ENCODE results near the gene ABCB11. TPM values are rescaled to one million over a fixed set of nuclear protein-coding genes. Genes with fewer than 3 reads are reported as not detected.

ABCB11 gene
- under 1 TPM in 4 of 7 donors, not detected in 3; 0.10 to 0.32 (median 0.24) TPM for total RNA-seq
- under 1 TPM; 0.03 to 0.12 (median 0.07) TPM for polyA plus RNA-seq
- long read RNA-seq, donor 1 = 0 reads
- long read RNA-seq, donor 2 = 0 reads

DNA sequence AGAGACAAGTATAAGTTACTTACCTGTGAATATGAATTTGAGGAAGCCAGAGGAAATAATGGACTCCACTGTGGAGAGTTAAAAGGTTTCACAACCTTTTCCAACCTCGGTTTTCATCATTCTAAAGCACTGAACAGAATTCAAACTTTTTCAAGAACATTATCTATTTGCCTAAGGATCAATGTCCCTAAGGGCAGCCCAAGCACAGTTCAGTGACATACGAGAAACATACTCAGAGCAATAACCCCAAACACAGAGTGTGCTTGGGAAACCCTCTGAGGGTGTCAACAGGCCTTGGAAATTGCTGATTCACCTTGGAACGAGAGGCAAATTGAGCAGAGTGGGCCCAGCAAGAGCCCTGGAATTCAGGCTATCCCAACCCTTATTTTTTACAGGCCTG lies at the start of gene ABCB11:
Gene ABCB11, minus strand, starts transcription at position 123 of the 400 bp plus-strand sequence. CDS start 13,199 bp downstream, outside the sequence.
- no peak for DNase-seq
- no peaks in the 10 kb centered on the region for H3K36me3 ChIP-seq
- TF ChIP-seq POLR2AphosphoS5 (IDR thresholded peaks at IDR 0.05) (no peak), CTCF (IDR thresholded peaks at IDR 0.05 in 8 of 11, conservative IDR thresholded peaks at IDR 0.05 in 3 of 11) (no peak), POLR2A (IDR thresholded peaks at IDR 0.05) (no peak)
- H3K27me3 ChIP-seq (replicated peaks in 1 of 7) = no peaks in the 10 kb centered on the region
- H3K4me3 ChIP-seq = no peak within 1 kb of the TSS
- H3K27ac ChIP-seq = no peak within 1 kb of the TSS
- 68 to 78% (median 74%) methylated on average over 3 of the region's 3 CpGs for WGBS, 5 donors
- H3K4me1 ChIP-seq = no peaks in the 10 kb centered on the region
- intact Hi-C loops (cut with DNase I; ENCODE audit: low total_unique reads) = no loop called here
- H3K9me3 ChIP-seq = peaks cover 0 to 16% (median 9%) of the 10 kb centered on the region in 8 donors

DNA sequence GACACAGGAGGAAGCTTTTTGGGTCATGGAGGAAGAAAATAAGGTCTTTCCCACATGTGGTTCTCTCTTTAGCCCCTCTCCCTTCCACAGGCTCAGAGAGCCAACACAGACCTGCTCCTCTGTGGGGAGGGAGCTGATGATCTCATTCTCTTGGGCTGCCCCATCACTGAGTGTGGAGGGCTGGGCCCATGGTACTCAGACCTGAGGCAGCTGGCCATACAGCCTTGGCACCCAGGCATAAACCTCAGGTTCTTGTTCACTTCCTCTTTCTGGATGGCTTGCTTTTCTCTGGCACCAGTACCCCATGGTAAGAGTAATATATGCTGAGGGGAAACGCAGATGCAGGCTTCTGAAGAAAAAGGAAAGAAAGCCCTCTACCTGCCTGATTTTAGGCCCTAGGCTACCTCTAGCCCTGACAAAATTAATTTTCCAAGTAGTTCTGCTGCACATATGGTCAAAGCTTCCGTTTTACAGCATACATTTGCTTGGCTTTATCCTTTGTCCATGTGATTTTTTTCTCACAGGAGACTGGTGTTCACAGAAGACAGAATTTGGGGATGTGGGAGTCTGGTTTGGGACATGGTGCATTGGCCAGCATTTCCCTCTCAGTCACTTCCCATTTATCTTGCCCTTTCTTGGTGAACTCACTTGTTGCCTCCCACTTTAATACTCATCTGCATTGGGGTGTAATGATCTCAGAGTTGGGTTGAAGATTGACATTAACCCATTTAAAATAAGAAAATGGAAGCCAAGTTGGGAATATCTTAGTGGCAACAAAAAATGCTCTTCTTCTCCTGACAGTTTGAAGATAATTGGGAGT lies 49.3 kb upstream of the ABCB11 start:
- Histone ChIP-seq H3K27me3 (replicated peaks in 1 of 7) (no peaks in the 10 kb centered on the region), H3K36me3 (no peaks in the 10 kb centered on the region), H3K27ac (peak overlapping the region in 6 of 8 donors; percentile 17 to 70 (median 36)), H3K4me1 (peaks cover 0 to 34% (median 16%) of the 10 kb centered on the region in 6 donors), H3K4me3 (no peak overlapping the region), H3K9me3 (peaks cover 0 to 6% (median 0%) of the 10 kb centered on the region in 8 donors)
- intact Hi-C loops (cut with DNase I; ENCODE audit: low total_unique reads) = no loop called here
- DNase-seq = peak; percentile 72
- 53 to 79% (median 67%) methylated on average over 2 of the region's 2 CpGs for whole genome bisulfite sequencing, 5 donors
- TF ChIP-seq POLR2A (IDR thresholded peaks at IDR 0.05) (no peak), CTCF (IDR thresholded peaks at IDR 0.05 in 8 of 11, conservative IDR thresholded peaks at IDR 0.05 in 3 of 11) (no peak), POLR2AphosphoS5 (IDR thresholded peaks at IDR 0.05) (no peak)

GRCh38 chr2:169077674-169078240 lies 46.6 kb upstream of the ABCB11 start:
- H3K4me3 ChIP-seq = no peak overlapping the region

DNA sequence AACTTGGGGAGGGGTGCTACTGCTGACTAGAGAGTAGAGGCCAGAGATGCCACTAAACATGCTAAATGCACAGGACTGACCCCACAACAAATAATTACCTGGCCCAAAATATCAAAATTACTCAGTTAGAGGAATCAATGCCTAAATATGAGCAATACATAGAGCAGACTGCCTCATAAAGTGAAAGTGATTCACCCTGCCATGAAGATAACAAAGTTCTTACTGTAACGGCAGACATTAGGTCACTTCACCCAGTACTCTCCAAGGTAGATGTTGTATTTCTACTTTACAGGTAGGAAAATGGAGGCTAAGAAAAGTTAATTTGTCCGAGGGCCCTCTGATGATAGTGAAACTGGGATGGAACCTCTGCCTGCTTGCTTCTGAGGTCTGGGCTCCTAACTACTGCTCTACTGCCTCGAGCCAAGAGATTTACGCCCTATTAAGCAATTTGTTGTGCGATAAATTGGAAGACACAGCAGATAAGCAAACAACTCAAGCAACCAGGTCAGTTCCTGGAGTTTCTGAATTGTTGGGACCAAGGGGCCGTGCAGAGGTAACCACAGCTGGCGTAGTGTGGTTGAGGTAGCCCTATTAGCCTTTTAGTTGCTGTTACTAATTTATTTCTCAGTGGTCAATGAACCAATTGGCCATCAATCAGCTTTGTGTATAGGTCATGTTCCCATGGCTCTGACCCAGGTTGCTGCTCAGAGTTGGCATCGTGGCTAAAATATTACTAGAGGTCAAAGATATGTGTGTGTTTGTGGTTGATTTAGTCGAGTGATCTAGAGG lies 43.0 kb upstream of the ABCB11 start:
- TF ChIP-seq CTCF (IDR thresholded peaks at IDR 0.05 in 8 of 11, conservative IDR thresholded peaks at IDR 0.05 in 3 of 11) (no peak), POLR2A (IDR thresholded peaks at IDR 0.05) (no peak), POLR2AphosphoS5 (IDR thresholded peaks at IDR 0.05) (no peak)
- 81 to 87% (median 82%) methylated on average over 9 of the region's 9 CpGs for WGBS, 5 donors
- peak overlapping the region in 5 of 8 donors; percentile 34 to 79 (median 77) for H3K27ac ChIP-seq

More at GRCh38 chr2:169077674-169078240, 46.6 kb upstream of the ABCB11 start:
- Histone ChIP-seq H3K27me3 (replicated peaks in 1 of 7) (no peaks in the 10 kb centered on the region), H3K27ac (no peak overlapping the region), H3K9me3 (no peaks in the 10 kb centered on the region), H3K36me3 (no peaks in the 10 kb centered on the region), H3K4me1 (peaks cover 0 to 44% (median 13%) of the 10 kb centered on the region in 6 donors)
- 37 to 70% (median 61%) methylated on average over 2 of the region's 2 CpGs for WGBS, 5 donors
- intact Hi-C loops (cut with DNase I; ENCODE audit: low total_unique reads) = no loop called here
- TF ChIP-seq POLR2A (IDR thresholded peaks at IDR 0.05) = no peak
- no peak for DNase-seq

More for the DNA sequence above, 43.0 kb upstream of the ABCB11 start:
- Histone ChIP-seq H3K27me3 (replicated peaks in 1 of 7) (no peaks in the 10 kb centered on the region), H3K9me3 (no peaks in the 10 kb centered on the region), H3K36me3 (no peaks in the 10 kb centered on the region), H3K4me1 (peaks cover 0 to 51% (median 3%) of the 10 kb centered on the region in 6 donors), H3K4me3 (no peak overlapping the region)
- intact Hi-C loops (cut with DNase I; ENCODE audit: low total_unique reads) = no loop called here
- DNase-seq = no peak

All from spleen (tissue), 13 donors.